GM12892 (cell line): ENCODE measurements around the gene CMTM6.

Experiments
- POLR2A ChIP-seq: IDR thresholded peaks from 2 replicates; pipeline ENCODE4 v1.6.1; 2011; ENCODE audit warnings: low read depth, low read length, control low read depth
- POLR2AphosphoS5 ChIP-seq: IDR thresholded peaks from 2 replicates; pipeline ENCODE4 v1.6.1; 2011; ENCODE audit warnings: low read depth, low read length, control low read depth
- TAF1 ChIP-seq: IDR thresholded peaks from 2 replicates; pipeline ENCODE4 v1.6.1; 2011; ENCODE audit warnings: low read depth, mild to moderate bottlenecking, control low read depth, low read length, borderline replicate concordance

DNA sequence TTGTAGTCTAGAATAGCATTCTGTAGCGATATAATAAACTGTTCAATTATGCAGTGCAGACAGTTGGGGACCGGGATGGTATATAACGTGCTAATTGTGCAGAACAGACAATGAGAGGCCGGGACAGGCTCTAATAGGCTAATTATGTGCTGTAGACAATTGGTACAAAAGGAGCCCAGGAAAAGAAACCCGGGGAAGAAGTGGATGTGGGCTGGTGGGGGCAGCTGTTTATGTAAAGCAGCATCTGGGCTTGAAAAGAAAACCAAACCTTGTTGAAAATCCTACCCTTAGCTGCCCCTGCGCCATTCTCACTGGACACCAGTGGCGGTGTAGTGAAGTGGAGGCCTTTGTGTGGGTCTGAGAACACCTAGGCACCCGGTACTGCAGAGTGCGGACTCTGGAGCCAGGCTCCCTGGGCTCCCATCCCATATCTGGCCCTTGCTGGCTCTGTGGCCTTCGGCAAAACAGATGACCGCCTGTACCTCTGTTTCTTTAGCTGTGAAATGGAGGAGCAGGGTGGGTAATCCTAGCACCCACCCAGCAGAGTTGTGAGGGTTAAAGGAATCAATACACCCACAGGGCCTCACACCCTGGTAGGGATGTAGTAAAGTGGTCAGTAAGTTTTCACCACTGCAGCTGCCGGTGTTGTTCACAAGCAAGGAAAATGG lies 51.5 kb downstream of the CMTM6 start:
- TF ChIP-seq POLR2A (no peak), POLR2AphosphoS5 (no peak), TAF1 (no peak)
